Calu3 (cell line): ENCODE data around the gene CD9. TPM values are rescaled to one million over a fixed set of nuclear protein-coding genes. Genes with fewer than 3 reads are reported as not detected.
A peak's percentile ranks its signal among the peaks of the same experiment; 100 is the strongest.

Experiments used
- BruUV-seq: library from RNA; stranded (reverse); fragments of 400-500 nt; replicated peaks from 2 replicates; lab custom pipeline; 2021; lab: Mats Ljungman, UMichigan
- CTCF ChIA-PET: fragments of 300-600 bp; sonication (Branson Sonifier 250); formaldehyde crosslinking; loops from one replicate; lab custom pipeline; 2022; ENCODE audit warnings: antibody characterized with exemption; lab: Charles Lee
- DNase-seq: peaks from one replicate; pipeline ENCODE4 v3.0.0; 2022
- H3K27ac Mint-ChIP-seq: one replicate; pipeline ENCODE4 v1.8.0; 2022; ENCODE audit warnings: mixed read lengths; ENCODE audit not compliant: unreplicated experiment
- H3K27me3 Mint-ChIP-seq: one replicate; pipeline ENCODE4 v1.8.0; 2022; ENCODE audit warnings: mixed read lengths; ENCODE audit not compliant: unreplicated experiment
- H3K36me3 Mint-ChIP-seq: one replicate; pipeline ENCODE4 v1.8.0; 2022; ENCODE audit warnings: mild to moderate bottlenecking, moderate library complexity, mixed read lengths; ENCODE audit not compliant: insufficient read depth, unreplicated experiment
- H3K4me1 Mint-ChIP-seq: one replicate; pipeline ENCODE4 v1.8.0; 2022; ENCODE audit warnings: mild to moderate bottlenecking, low read depth, mixed read lengths; ENCODE audit not compliant: unreplicated experiment
- H3K4me3 Mint-ChIP-seq: one replicate; pipeline ENCODE4 v1.8.0; 2022; ENCODE audit warnings: mild to moderate bottlenecking, low read depth, moderate library complexity, mixed read lengths; ENCODE audit not compliant: unreplicated experiment
- H3K9me3 Mint-ChIP-seq: one replicate; pipeline ENCODE4 v1.8.0; 2022; ENCODE audit warnings: low read depth, mixed read lengths; ENCODE audit not compliant: unreplicated experiment
- CTCF ChIP-seq: fragments of 200-600 bp; IDR thresholded peaks from one replicate; pipeline ENCODE4 v1.8.0; 2022; ENCODE audit warnings: antibody characterized with exemption; ENCODE audit not compliant: unreplicated experiment
- intact Hi-C: fragments of 100-400 bp; cut with micrococcal nuclease; formaldehyde crosslinking; loops from one replicate; pipeline ENCODE4 v1.10.0; 2022; ENCODE audit not compliant: unreplicated experiment
- total RNA-seq: library from RNA; stranded (reverse); gene quantifications from 2 replicates; pipeline ENCODE4 v1.2.3, GENCODE V29; 2022

CD9 gene
- total RNA-seq, 1 experiment from 2014 or later = 128 TPM

- intact Hi-C loops = loop anchor here (5.0 kb wide), 1 partner anchor 61 kb away; no protein-coding TSS in a partner anchor
- Mint-ChIP-seq H3K27me3 (no peaks in the 10 kb centered on the region), H3K36me3 (peaks cover 17% of the 10 kb centered on the region), H3K4me1 (peaks cover 65% of the 10 kb centered on the region), H3K4me3 (peak overlapping the region; percentile 70), H3K9me3 (no peaks in the 10 kb centered on the region), H3K27ac (peak overlapping the region; percentile 92)
- no peak for TF ChIP-seq CTCF
- TSS peak; percentile 97 for BruUV-seq
- DNase-seq = peak; percentile 66
- CTCF ChIA-PET = interaction anchor here (1.3 to 4.0 kb wide), 6 partner anchors 10 to 211 kb away, joined by 3 to 48 read pairs (median 5); no protein-coding TSS in a partner anchor
These were observed 77.8 kb downstream of the CD9 start for GRCh38 chr12:6277982-6278438.

GRCh38 chr12:6278439-6279255 is 78.4 kb downstream of the CD9 start:
- H3K27me3 Mint-ChIP-seq = no peaks in the 10 kb centered on the region
- DNase-seq = peak; percentile 95
- no peaks in the 10 kb centered on the region for H3K9me3 Mint-ChIP-seq
- intact Hi-C loops = loop anchor here (1.0 to 5.0 kb wide), 2 partner anchors 61 to 83 kb away; no protein-coding TSS in a partner anchor
- peaks cover 58% of the 10 kb centered on the region for H3K4me1 Mint-ChIP-seq
- CTCF ChIA-PET = interaction anchor here (0.6 to 4.0 kb wide), 12 partner anchors 8 to 290 kb away, joined by 3 to 48 read pairs (median 5); partner anchors contain the start of gene CD9
- peak overlapping the region; percentile 92 for H3K27ac Mint-ChIP-seq
- peak overlapping the region; percentile 70 for H3K4me3 Mint-ChIP-seq
- peak; percentile 96 for TF ChIP-seq CTCF
- peaks cover 14% of the 10 kb centered on the region for H3K36me3 Mint-ChIP-seq
- BruUV-seq = TSS peak; percentile 75

- Mint-ChIP-seq H3K27ac (peak overlapping the region; percentile 64), H3K36me3 (peaks cover 14% of the 10 kb centered on the region), H3K27me3 (no peaks in the 10 kb centered on the region), H3K4me1 (peaks cover 52% of the 10 kb centered on the region), H3K4me3 (peak overlapping the region; percentile 49), H3K9me3 (no peaks in the 10 kb centered on the region)
- BruUV-seq = no TSS peak
- no peak for TF ChIP-seq CTCF
- CTCF ChIA-PET = interaction anchor here (0.6 to 4.0 kb wide), 11 partner anchors 8 to 290 kb away, joined by 3 to 48 read pairs (median 5); partner anchors contain the start of gene CD9
- intact Hi-C loops = loop anchor here (1.0 to 5.0 kb wide), 2 partner anchors 62 to 84 kb away; no protein-coding TSS in a partner anchor
- DNase-seq = no peak
These were observed 79.0 kb downstream of the CD9 start for GRCh38 chr12:6279256-6279628.

GRCh38 chr12:6279631-6280030 is 79.4 kb downstream of the CD9 start:
- no peak for TF ChIP-seq CTCF
- Mint-ChIP-seq H3K27ac (peak overlapping the region; percentile 64), H3K9me3 (no peaks in the 10 kb centered on the region), H3K27me3 (no peaks in the 10 kb centered on the region), H3K4me1 (peaks cover 52% of the 10 kb centered on the region), H3K4me3 (peak overlapping the region; percentile 49), H3K36me3 (peaks cover 14% of the 10 kb centered on the region)
- CTCF ChIA-PET = interaction anchor here (0.6 to 4.0 kb wide), 9 partner anchors 16 to 291 kb away, joined by 3 to 48 read pairs (median 5); no protein-coding TSS in a partner anchor
- DNase-seq = peak; percentile 15
- intact Hi-C loops = loop anchor here (1.0 to 10.0 kb wide), 3 partner anchors 62 to 295 kb away; no protein-coding TSS in a partner anchor
- no TSS peak for BruUV-seq
